ENCODE data around the gene ARL15.

Gene ARL15

GRCh38 chr5:54136516-54137440, 173.6 kb downstream of the ARL15 start:
- no peaks in the 10 kb centered on the region for H3K27me3 ChIP-seq
- H3K4me1 ChIP-seq (ENCODE audit: control insufficient read depth in 1 of 2, insufficient read depth in 1 of 2, low read depth in 1 of 2, low read length in 1 of 2): no peaks in the 10 kb centered on the region
- no peaks in the 10 kb centered on the region for H3K9me3 ChIP-seq
- H3K27ac ChIP-seq: no peak overlapping the region
- TF ChIP-seq, protein P1, sequence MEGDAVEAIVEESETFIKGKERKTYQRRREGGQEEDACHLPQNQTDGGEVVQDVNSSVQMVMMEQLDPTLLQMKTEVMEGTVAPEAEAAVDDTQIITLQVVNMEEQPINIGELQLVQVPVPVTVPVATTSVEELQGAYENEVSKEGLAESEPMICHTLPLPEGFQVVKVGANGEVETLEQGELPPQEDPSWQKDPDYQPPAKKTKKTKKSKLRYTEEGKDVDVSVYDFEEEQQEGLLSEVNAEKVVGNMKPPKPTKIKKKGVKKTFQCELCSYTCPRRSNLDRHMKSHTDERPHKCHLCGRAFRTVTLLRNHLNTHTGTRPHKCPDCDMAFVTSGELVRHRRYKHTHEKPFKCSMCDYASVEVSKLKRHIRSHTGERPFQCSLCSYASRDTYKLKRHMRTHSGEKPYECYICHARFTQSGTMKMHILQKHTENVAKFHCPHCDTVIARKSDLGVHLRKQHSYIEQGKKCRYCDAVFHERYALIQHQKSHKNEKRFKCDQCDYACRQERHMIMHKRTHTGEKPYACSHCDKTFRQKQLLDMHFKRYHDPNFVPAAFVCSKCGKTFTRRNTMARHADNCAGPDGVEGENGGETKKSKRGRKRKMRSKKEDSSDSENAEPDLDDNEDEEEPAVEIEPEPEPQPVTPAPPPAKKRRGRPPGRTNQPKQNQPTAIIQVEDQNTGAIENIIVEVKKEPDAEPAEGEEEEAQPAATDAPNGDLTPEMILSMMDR (IDR thresholded peaks at IDR 0.05): no peak
- H3K36me3 ChIP-seq: no peaks in the 10 kb centered on the region
- H3K4me3 ChIP-seq (ENCODE audit: low read depth in 1 of 2, low read length in 1 of 2): no peak overlapping the region

GRCh38 chr5:54135042-54135441, 175.3 kb downstream of the ARL15 start:
- Histone ChIP-seq H3K9me3 (no peaks in the 10 kb centered on the region), H3K4me1 (ENCODE audit: control insufficient read depth in 1 of 2, insufficient read depth in 1 of 2, low read depth in 1 of 2, low read length in 1 of 2) (no peaks in the 10 kb centered on the region), H3K27me3 (no peaks in the 10 kb centered on the region), H3K36me3 (no peaks in the 10 kb centered on the region), H3K4me3 (ENCODE audit: low read depth in 1 of 2, low read length in 1 of 2) (no peak overlapping the region), H3K27ac (no peak overlapping the region)
- TF ChIP-seq, protein P1 (IDR thresholded peaks at IDR 0.05): no peak

DNA sequence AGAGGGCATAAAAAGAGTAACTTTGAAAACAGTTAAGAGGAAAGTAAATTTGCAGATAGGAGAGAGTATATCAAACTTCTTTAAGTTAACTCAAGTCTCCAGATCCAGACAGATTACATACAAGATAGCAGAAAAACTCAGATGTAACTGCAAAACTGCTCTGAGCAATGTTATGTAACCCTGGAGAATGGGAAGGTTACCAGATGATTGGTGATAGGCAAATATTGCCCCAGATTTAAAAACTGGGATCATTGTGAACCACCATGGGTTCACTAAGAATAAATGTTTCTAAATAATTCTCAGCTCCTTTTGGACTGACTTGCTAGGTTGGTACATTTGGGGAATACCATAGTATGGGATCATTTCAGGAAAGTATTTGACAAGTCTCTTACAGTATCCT, 176.5 kb downstream of the ARL15 start:
- H3K27me3 ChIP-seq: no peaks in the 10 kb centered on the region
- no peaks in the 10 kb centered on the region for H3K9me3 ChIP-seq
- no peaks in the 10 kb centered on the region for H3K36me3 ChIP-seq
- TF ChIP-seq, protein P1 (IDR thresholded peaks at IDR 0.05): no peak
- H3K27ac ChIP-seq: no peak overlapping the region
- no peaks in the 10 kb centered on the region for H3K4me1 ChIP-seq (ENCODE audit: control insufficient read depth in 1 of 2, insufficient read depth in 1 of 2, low read depth in 1 of 2, low read length in 1 of 2)
- H3K4me3 ChIP-seq (ENCODE audit: low read depth in 1 of 2, low read length in 1 of 2): no peak overlapping the region

DNA sequence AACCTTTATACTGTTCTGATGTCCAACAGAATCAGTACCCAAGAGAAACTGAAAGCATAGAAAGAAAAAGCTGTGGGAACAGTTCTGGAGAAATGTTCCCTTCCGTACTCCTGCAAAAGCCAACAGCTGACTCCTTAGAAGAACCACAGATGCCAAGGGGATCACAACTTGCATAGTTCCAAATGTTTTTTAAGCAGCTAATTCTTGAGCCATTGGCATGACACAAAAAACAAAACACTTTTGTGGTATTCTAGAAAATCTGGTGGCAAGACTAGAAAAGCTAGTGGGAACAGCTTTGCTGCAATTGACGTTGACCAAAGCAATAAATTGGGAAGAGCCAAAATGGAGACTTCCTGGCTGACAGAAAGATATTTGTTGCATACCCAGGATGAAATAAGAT, 189.9 kb downstream of the ARL15 start:
- Histone ChIP-seq H3K27me3 (no peaks in the 10 kb centered on the region), H3K27ac (no peak overlapping the region), H3K4me3 (ENCODE audit: low read depth in 1 of 2, low read length in 1 of 2) (no peak overlapping the region), H3K9me3 (no peaks in the 10 kb centered on the region), H3K36me3 (no peaks in the 10 kb centered on the region), H3K4me1 (ENCODE audit: control insufficient read depth in 1 of 2, insufficient read depth in 1 of 2, low read depth in 1 of 2, low read length in 1 of 2) (no peaks in the 10 kb centered on the region)
- TF ChIP-seq, protein P1 (IDR thresholded peaks at IDR 0.05): no peak

DNA sequence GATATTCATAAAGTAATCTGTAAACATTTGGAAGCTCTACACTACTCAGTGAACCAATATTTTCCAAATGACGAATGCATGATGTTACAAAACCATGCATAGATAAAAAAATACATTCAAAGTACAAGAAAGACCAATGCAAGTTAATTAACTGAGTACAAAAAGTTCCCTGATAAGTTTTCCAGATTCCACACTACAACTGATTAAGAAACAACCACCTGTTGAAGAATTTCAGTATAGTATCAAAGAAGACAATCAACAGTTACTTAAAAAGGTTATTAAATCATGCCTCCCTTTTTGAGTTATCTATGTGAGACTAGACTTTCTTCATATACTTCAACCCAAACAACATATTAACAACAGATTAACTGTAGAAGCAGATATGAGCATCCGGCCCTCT, 192.4 kb downstream of the ARL15 start:
- no peaks in the 10 kb centered on the region for H3K36me3 ChIP-seq
- H3K27ac ChIP-seq: no peak overlapping the region
- no peak overlapping the region for H3K4me3 ChIP-seq (ENCODE audit: low read depth in 1 of 2, low read length in 1 of 2)
- no peaks in the 10 kb centered on the region for H3K9me3 ChIP-seq
- H3K4me1 ChIP-seq (ENCODE audit: control insufficient read depth in 1 of 2, insufficient read depth in 1 of 2, low read depth in 1 of 2, low read length in 1 of 2): no peaks in the 10 kb centered on the region
- TF ChIP-seq, protein P1 (IDR thresholded peaks at IDR 0.05): no peak
- no peaks in the 10 kb centered on the region for H3K27me3 ChIP-seq

Data from neutrophil (primary cell).